HG03432 (cell line): ENCODE data around the gene UBTD1.

ENCODE experiments used
- ATAC-seq: cut with Tn5 transposase; IDR thresholded peaks from one replicate; pipeline ENCODE4 v1.9.1; 2021; ENCODE audit warnings: mild to moderate bottlenecking, moderate library complexity; ENCODE audit not compliant: unreplicated experiment

UBTD1 gene

DNA sequence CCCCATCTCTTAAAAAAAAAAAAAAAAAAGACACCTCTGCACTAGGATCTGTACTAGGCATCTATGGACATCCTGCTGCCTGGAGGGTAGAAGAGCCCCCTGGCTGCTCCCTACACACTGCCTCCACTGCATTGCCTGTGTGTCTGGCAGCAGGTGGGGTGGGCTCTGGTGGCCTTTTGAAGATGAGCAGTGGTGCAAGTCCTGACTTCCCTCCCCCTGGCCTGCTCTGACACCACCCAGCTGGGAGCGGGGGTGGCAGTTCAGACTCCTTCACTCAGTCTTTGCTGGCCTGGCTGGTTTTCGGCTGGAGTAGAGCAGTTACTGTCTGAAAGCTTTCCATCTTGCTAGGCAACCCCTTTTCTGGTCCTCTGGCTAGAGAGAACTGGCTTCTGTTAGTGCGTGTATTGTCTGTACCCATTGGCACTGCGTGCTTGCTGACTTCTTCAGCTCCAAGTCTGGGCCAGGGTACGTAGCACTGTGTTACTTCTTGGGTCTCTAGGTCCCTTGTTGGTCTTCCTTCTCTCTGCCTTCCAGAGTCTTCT, 108.4 kb downstream of the UBTD1 start:
- no peak for ATAC-seq

DNA sequence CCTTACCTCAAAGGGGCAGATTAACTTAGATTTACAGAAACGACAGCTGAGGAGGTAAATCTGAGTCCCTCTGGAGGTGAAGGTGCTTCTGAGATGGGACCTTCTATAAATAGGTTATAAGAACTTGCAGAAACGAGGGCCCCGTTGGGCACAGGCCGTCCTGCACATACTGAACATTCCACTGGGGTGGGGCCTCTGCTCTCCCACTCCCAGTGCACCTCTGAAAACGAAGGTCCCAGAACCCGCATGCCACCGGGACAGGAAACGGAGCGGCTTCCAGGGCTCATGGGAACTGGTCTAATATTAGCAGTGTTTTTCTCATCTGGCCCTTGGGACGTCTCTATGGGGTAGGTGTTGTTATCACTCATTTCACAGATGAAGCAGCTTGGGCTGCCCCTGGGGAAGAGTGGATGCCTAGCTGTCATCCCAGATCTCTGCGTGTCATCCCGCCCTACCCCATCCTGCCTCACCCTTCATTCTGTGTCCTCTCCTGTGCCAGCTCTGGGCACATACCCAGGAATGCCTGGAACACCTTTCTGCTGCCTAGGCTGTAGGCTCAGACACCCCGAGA, 110.4 kb downstream of the UBTD1 start:
- no peak for ATAC-seq

GRCh38 chr10:97611473-97611872, 112.7 kb downstream of the UBTD1 start:
- no peak for ATAC-seq

DNA sequence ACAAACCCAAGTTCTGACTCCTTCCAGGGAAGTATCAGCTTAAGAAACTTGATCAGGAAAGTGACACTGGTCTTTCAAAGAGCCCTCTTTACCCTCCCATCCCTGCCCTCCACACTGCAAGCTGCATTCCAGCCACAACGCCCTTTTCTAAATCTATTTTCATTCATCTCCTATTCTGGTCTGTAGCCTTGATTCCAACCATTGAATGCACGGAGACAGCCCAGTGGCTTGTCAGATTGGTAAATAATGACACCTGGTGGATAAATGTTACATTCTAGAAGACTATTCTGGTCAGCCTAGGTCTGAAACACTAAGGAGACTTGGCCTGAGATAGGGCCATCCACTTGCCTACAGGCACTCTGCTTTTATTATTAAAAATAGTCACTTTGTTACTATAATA, 113.7 kb downstream of the UBTD1 start:
- no peak for ATAC-seq

DNA sequence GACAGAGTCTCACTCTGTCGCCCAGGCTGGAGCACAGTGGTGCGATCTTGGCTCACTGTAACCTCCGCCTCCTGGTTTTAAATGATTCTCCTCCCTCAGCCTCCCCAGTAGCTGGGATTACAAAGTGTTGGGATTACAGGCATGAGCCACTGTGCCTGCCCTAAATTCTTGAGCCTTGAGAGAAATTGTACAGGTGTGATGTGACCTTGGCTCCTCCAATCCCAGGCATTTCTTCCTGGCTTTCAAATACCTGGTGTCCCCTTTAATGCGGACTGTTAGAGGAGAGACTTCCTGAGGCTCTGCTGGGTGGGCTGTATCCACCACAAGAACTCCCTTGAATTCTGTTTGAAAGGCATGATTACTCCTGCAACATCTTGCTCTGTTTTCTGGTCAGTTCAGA, 119.6 kb downstream of the UBTD1 start:
- ATAC-seq, result no peak

- ATAC-seq, result no peak
Measured at GRCh38 chr10:97618733-97619132, 120.0 kb downstream of the UBTD1 start.
